Upper lobe of right lung (tissue), 1 donor: ENCODE measurements around the gene MARVELD2. TPM values are rescaled to one million over a fixed set of nuclear protein-coding genes. Genes with fewer than 3 reads are reported as not detected.
"Not testable (repeated sequence)": the region's sequence is repeated elsewhere in the genome, so short reads cannot be mapped to it uniquely, and the experiment has no call there.

Experiments
- ATAC-seq: fragments of 200-7000 bp; cut with Tn5 transposase; one replicate; pipeline ENCODE4 v1.9.1; 2020; ENCODE audit warnings: mild to moderate bottlenecking, moderate library complexity
- DNase-seq: peaks from one replicate; pipeline ENCODE4 v3.0.0-alpha.2; 2020
- H3K27ac ChIP-seq: fragments of 200-600 bp; one replicate; pipeline ENCODE4 v1.8.0; 2022
- H3K27me3 ChIP-seq: fragments of 200-600 bp; one replicate; pipeline ENCODE4 v1.8.0; 2022; ENCODE audit warnings: mild to moderate bottlenecking
- H3K36me3 ChIP-seq: fragments of 200-600 bp; one replicate; pipeline ENCODE4 v1.8.0; 2022
- H3K4me1 ChIP-seq: fragments of 200-600 bp; one replicate; pipeline ENCODE4 v1.8.0; 2022
- H3K4me3 ChIP-seq: fragments of 200-600 bp; one replicate; pipeline ENCODE4 v1.8.0; 2022; ENCODE audit warnings: mild to moderate bottlenecking
- H3K9me3 ChIP-seq: fragments of 200-600 bp; one replicate; pipeline ENCODE4 v1.8.0; 2022
- CTCF ChIP-seq: fragments of 200-600 bp; IDR thresholded peaks from one replicate; pipeline ENCODE4 v1.8.0; 2022; ENCODE audit warnings: antibody characterized with exemption
- intact Hi-C: fragments of 100-400 bp; cut with DNase I; formaldehyde crosslinking; loops from one replicate; pipeline ENCODE4 v1.11.0; 2022
- total RNA-seq: library from RNA; stranded (reverse); fragmentation: NEBNext Ultra II Directional; extraction: Animal tissue kit (Norgen Biotek cat#: 25700); gene quantifications from one replicate; pipeline ENCODE4 v1.2.1, GENCODE V29; 2021
- donor health status: DM: no; HTN: yes; CAD: no; lungs with severe emphysema.

MARVELD2 gene
- total RNA-seq, 1 donor from 2014 or later: 32.4 TPM

GRCh38 chr5:69477170-69477569 lies 62.3 kb downstream of the MARVELD2 start:
- TF ChIP-seq CTCF: no peak
- ATAC-seq (no peak), DNase-seq (no peak)
- Histone ChIP-seq H3K4me1 (no peaks in the 10 kb centered on the region), H3K27me3 (no peaks in the 10 kb centered on the region), H3K9me3 (no peaks in the 10 kb centered on the region), H3K4me3 (no peak overlapping the region), H3K27ac (no peak overlapping the region), H3K36me3 (no peaks in the 10 kb centered on the region)
- intact Hi-C loops: no loop called here

GRCh38 chr5:69478296-69478695 lies 63.4 kb downstream of the MARVELD2 start:
- DNase-seq, H3K36me3 ChIP-seq, H3K4me3 ChIP-seq, ATAC-seq, H3K4me1 ChIP-seq, H3K9me3 ChIP-seq, H3K27me3 ChIP-seq, intact Hi-C loops, H3K27ac ChIP-seq: not testable (repeated sequence)

GRCh38 chr5:69484891-69485290 lies 70.0 kb downstream of the MARVELD2 start:
- no peak for TF ChIP-seq CTCF
- Histone ChIP-seq H3K27me3 (no peaks in the 10 kb centered on the region), H3K4me1 (no peaks in the 10 kb centered on the region), H3K9me3 (no peaks in the 10 kb centered on the region), H3K27ac (no peak overlapping the region), H3K4me3 (no peak overlapping the region), H3K36me3 (no peaks in the 10 kb centered on the region)
- DNase-seq: no peak
- no peak for ATAC-seq
- intact Hi-C loops: no loop called here

- intact Hi-C loops: no loop called here
- no peak for DNase-seq
- Histone ChIP-seq H3K4me3 (no peak overlapping the region), H3K36me3 (no peaks in the 10 kb centered on the region), H3K9me3 (no peaks in the 10 kb centered on the region), H3K27ac (no peak overlapping the region), H3K27me3 (no peaks in the 10 kb centered on the region), H3K4me1 (no peaks in the 10 kb centered on the region)
- TF ChIP-seq CTCF: no peak
- no peak for ATAC-seq
These were observed 70.6 kb downstream of the MARVELD2 start for GRCh38 chr5:69485471-69485870.

- peaks cover 12% of the 10 kb centered on the region for H3K27me3 ChIP-seq
- no peak for TF ChIP-seq CTCF
- intact Hi-C loops: no loop called here
- DNase-seq: no peak
- no peak overlapping the region for H3K4me3 ChIP-seq
- no peak for ATAC-seq
- no peaks in the 10 kb centered on the region for H3K4me1 ChIP-seq
- no peak overlapping the region for H3K27ac ChIP-seq
- no peaks in the 10 kb centered on the region for H3K9me3 ChIP-seq
- no peaks in the 10 kb centered on the region for H3K36me3 ChIP-seq
These were observed 74.3 kb downstream of the MARVELD2 start for GRCh38 chr5:69489246-69489645.

- Histone ChIP-seq H3K4me1 (no peaks in the 10 kb centered on the region), H3K36me3 (no peaks in the 10 kb centered on the region), H3K27me3 (peaks cover 12% of the 10 kb centered on the region), H3K4me3 (no peak overlapping the region), H3K9me3 (no peaks in the 10 kb centered on the region), H3K27ac (no peak overlapping the region)
- intact Hi-C loops: no loop called here
- TF ChIP-seq CTCF: no peak
- ATAC-seq (no peak), DNase-seq (no peak)
These were observed 76.1 kb downstream of the MARVELD2 start for GRCh38 chr5:69491027-69491426.
